ENCODE results near the gene ZNF541.

ZNF541 gene

GRCh38 chr19:47544476-47544875, 28.5 kb downstream of the ZNF541 start:
- no peak for DNase-seq

GRCh38 chr19:47544075-47544474, 28.9 kb downstream of the ZNF541 start:
- no peak for DNase-seq

- DNase-seq: no peak
These were observed 30.9 kb downstream of the ZNF541 start for GRCh38 chr19:47542030-47542475.

DNA sequence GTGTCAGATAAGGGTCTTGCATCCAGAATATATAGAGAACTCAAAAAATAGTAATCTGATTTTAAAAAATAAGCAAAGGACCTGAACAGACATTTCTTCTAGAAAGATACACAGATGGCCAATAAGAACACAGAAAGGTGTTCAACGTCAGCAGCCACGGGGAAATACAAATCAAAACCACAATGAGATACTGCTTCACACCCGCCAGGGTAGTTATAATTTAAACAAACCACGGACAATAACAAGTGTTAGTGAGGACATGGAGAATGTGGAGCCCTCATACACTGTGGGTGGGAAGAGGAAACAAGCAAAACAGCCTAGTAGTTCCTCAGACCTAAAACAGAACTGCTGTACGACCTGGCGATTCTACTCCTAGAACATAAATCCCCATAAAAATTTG, 31.4 kb downstream of the ZNF541 start:
- no peak for DNase-seq

DNA sequence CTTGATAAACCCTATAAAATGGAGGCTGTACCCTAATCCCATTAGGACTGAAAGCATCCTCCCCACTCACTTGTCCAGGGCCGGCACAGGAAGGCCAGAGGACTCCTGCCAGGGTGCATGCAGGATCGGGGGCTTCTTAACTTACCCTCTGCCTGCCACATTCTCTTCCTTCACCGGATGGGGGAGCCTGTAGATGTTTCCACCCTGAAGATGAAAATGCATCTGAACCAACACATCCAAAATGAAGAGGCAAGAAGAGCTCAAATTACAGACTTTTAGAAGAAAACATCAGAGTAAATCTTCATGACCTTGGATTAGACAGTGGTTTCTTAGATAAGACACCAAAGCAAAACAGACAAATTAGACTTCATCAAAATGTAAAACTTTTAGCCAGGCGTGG, 32.2 kb downstream of the ZNF541 start:
- DNase-seq: no peak

GRCh38 chr19:47539747-47540311, 33.1 kb downstream of the ZNF541 start:
- no peak for DNase-seq

DNA sequence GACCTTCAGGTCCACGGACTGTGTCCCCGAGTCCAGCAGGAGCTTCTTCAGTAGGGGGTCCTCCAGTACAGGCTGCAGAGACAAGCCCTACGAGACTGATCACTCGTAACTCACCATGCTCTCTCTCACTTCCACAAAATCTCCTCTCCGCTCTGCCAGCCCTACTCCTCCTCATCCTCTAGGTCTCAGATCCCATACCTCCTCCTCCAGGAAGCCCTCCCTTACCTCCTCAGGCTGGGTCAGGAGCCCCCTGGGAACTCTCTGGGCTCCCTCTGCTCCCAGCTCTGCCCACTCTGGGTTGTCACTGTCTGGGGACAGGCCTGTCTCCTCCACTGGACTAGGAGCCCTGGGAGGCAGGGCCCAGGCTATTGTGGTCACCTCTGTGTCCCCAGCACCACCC, 34.1 kb downstream of the ZNF541 start:
- no peak for DNase-seq

- no peak for DNase-seq
These were observed 35.5 kb downstream of the ZNF541 start for GRCh38 chr19:47537493-47537892.

DNA sequence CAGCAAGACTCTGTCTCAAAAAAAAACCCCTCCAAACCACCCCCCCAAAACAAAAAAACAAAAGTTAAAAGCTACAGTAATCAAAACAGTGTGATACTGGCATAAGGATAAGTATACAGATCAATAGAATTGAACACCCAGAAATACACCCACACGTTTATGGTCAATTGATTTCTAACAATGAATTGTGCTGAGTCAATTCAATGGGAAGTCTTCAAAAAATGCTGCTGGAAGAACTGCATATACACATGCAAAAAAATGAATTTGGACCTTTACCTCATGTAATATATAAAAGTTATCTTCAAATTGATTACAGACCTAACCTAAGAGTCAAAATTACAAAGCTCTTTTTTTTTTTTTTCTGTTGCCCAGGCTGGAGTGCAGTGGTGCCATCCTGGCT, 38.3 kb downstream of the ZNF541 start:
- DNase-seq: no peak

GRCh38 chr19:47531640-47532387, 41.1 kb downstream of the ZNF541 start:
- DNase-seq: no peak

DNA sequence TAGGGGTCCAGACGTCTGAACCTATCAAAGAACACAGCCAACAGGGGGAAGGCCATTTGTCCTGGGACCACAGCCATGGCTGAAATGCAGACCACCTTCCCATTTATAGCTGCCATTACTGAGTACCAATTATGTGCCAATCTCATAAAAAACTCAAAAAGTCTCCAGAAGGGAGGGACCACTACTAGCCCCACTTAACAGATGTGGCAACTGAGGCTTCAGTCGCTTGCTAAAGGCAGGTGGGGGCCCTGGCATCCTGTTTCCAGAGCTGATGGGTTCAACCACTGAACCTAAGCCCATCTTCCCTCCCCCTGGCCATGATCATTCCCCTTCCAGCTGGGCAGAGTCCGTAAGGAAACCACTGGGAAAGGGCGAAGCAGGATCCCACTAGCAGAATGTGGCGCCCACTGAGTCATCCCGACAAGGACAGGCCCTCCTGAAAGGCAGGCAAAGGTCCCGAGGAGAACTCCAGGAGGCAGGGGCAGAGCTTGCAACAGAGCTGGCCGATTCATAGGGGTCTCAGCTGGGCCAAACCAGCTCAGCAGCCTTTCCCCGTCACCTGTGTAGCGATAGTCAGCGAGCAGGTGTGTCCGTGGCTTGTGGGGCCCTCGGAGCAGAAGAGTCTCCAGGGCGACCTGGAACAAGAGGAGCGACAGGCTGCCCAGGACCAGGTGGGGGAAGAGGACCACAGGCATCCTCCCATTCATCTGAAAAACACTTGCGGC, 43.8 kb downstream of the ZNF541 start:
- DNase-seq: no peak

DNA sequence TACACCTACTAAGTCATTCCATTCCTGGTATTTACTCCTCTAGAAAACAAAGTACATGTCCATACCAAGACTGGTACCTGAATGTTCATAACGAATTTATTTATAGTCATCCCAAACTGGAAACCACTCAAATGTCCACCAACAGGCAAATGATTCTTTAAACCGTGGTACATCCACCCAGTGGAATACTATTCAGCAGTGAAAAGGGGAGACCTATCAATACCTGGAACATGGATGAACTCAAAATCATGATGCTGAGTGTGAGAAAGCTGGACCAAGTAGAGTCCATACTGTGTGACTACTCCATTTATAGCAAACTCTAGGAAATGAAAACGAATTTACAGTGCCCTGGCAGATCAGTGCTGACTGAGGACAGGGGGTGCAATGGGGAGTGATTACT, 46.1 kb downstream of the ZNF541 start:
- no peak for DNase-seq

- DNase-seq: no peak
These were observed 49.5 kb downstream of the ZNF541 start for GRCh38 chr19:47523473-47523872.

Measured in stimulated activated CD4-positive, alpha-beta T cell treated with anti-CD3 and anti-CD28 coated beads, Interleukin-4, amount 100 ng/mL, for 1 hour (primary cell).